Colonic mucosa (tissue), 4 donors: ENCODE data around the gene ARID3A. TPM values are rescaled to one million over a fixed set of nuclear protein-coding genes. Genes with fewer than 3 reads are reported as not detected.

Experiments
- DNase-seq: peaks from one replicate; pipeline ENCODE4 v3.0.0-alpha.2; 2020
- H3K27ac ChIP-seq: fragments of 200-600 bp; one replicate; pipeline ENCODE4 v1.8.0; 2021
- H3K27me3 ChIP-seq: fragments of 200-600 bp; one replicate; pipeline ENCODE4 v1.8.0; 2021
- H3K36me3 ChIP-seq: fragments of 200-600 bp; one replicate; pipeline ENCODE4 v1.8.0; 2021
- H3K4me1 ChIP-seq: fragments of 200-600 bp; one replicate; pipeline ENCODE4 v1.8.0; 2021; ENCODE audit warnings: mild to moderate bottlenecking
- H3K4me3 ChIP-seq: fragments of 200-600 bp; one replicate; pipeline ENCODE4 v1.8.0; 2021
- H3K9ac ChIP-seq, 2 donors: one replicate each; pipeline ENCODE4 v1.7.0; 2013; ENCODE audit warnings: control low read depth in 2 of 2, low read depth in 2 of 2, low read length in 2 of 2
- H3K9me3 ChIP-seq: fragments of 200-600 bp; one replicate; pipeline ENCODE4 v1.8.0; 2021
- CTCF ChIP-seq: fragments of 200-600 bp; IDR thresholded peaks from one replicate; pipeline ENCODE4 v1.8.0; 2022; ENCODE audit warnings: antibody characterized with exemption, mild to moderate bottlenecking
- intact Hi-C: fragments of 100-400 bp; cut with DNase I; formaldehyde crosslinking; loops from one replicate; pipeline ENCODE4 v1.14.1; 2022
- total RNA-seq, 2 donors: library from RNA; stranded (reverse); fragmentation: NEBNext Ultra II Directional in 1 of 2; extraction: Animal tissue kit (Norgen Biotek cat#: 25700) in 1 of 2; gene quantifications; one replicate each; pipeline ENCODE4 v1.2.1, GENCODE V29; 2021
- donor health status: healthy.
- donor health status: DM: no; HTN: no; CAD: no.
- donor health status: DM: no; HTN: no; CAD: no.

The ARID3A gene
- total RNA-seq, 2 donors from 2014 or later = 8.7 to 13.0 TPM

GRCh38 chr19:991932-992669, 66.3 kb downstream of the ARID3A start:
- DNase-seq = no peak
- no peaks in the 10 kb centered on the region for H3K36me3 ChIP-seq

GRCh38 chr19:992670-993055, 66.8 kb downstream of the ARID3A start:
- Histone ChIP-seq H3K9me3 (no peaks in the 10 kb centered on the region), H3K4me3 (no peak overlapping the region), H3K4me1 (peaks cover 7% of the 10 kb centered on the region), H3K36me3 (no peaks in the 10 kb centered on the region), H3K9ac (no peak overlapping the region), H3K27me3 (peaks cover 17% of the 10 kb centered on the region), H3K27ac (no peak overlapping the region)
- intact Hi-C loops = no loop called here
- no peak for TF ChIP-seq CTCF
- no peak for DNase-seq

More at GRCh38 chr19:991932-992669, 66.3 kb downstream of the ARID3A start:
- H3K9ac ChIP-seq = no peak overlapping the region
- H3K4me1 ChIP-seq = peaks cover 7% of the 10 kb centered on the region
- peaks cover 14% of the 10 kb centered on the region for H3K27me3 ChIP-seq
- TF ChIP-seq CTCF = no peak
- H3K4me3 ChIP-seq = no peak overlapping the region
- H3K27ac ChIP-seq = no peak overlapping the region
- intact Hi-C loops = no loop called here
- no peaks in the 10 kb centered on the region for H3K9me3 ChIP-seq

GRCh38 chr19:993361-993830, 67.6 kb downstream of the ARID3A start:
- no peak for TF ChIP-seq CTCF
- Histone ChIP-seq H3K4me1 (peaks cover 7% of the 10 kb centered on the region), H3K27ac (no peak overlapping the region), H3K9ac (no peak overlapping the region), H3K4me3 (no peak overlapping the region), H3K36me3 (no peaks in the 10 kb centered on the region), H3K27me3 (peaks cover 22% of the 10 kb centered on the region), H3K9me3 (no peaks in the 10 kb centered on the region)
- no peak for DNase-seq
- intact Hi-C loops = no loop called here

- no peak overlapping the region for H3K27ac ChIP-seq
- H3K4me1 ChIP-seq = peaks cover 7% of the 10 kb centered on the region
- TF ChIP-seq CTCF = no peak
- intact Hi-C loops = no loop called here
- H3K9ac ChIP-seq = no peak overlapping the region
- no peak overlapping the region for H3K4me3 ChIP-seq
- DNase-seq = no peak
- H3K36me3 ChIP-seq = no peaks in the 10 kb centered on the region
- peaks cover 25% of the 10 kb centered on the region for H3K27me3 ChIP-seq
- H3K9me3 ChIP-seq = no peaks in the 10 kb centered on the region
Observed at GRCh38 chr19:993831-994393, 68.1 kb downstream of the ARID3A start.

- H3K4me1 ChIP-seq = peaks cover 7% of the 10 kb centered on the region
- no peaks in the 10 kb centered on the region for H3K9me3 ChIP-seq
- intact Hi-C loops = no loop called here
- H3K36me3 ChIP-seq = no peaks in the 10 kb centered on the region
- no peak for TF ChIP-seq CTCF
- DNase-seq = no peak
- peaks cover 31% of the 10 kb centered on the region for H3K27me3 ChIP-seq
- no peak overlapping the region for H3K27ac ChIP-seq
- no peak overlapping the region for H3K9ac ChIP-seq
- no peak overlapping the region for H3K4me3 ChIP-seq
Observed at GRCh38 chr19:994516-994915, 68.7 kb downstream of the ARID3A start.
